Measurements from ENCODE around the gene PRR12.

GRCh38 chr19:49597703-49597974 is 6.7 kb downstream of the PRR12 start:
- TF ChIP-seq CTCF (IDR thresholded peaks at IDR 0.05) (no peak), EZH2 (IDR thresholded peaks at IDR 0.05; ENCODE audit: borderline replicate concordance, insufficient read depth, low read depth, low read length, poor library complexity, severe bottlenecking) (no peak)
